UCSD-AML1 (cell line): Measurements from ENCODE around the gene MEGF11.
"Not testable (repeated sequence)": the region's sequence is repeated elsewhere in the genome, so short reads cannot be mapped to it uniquely, and the experiment has no call there.

Source experiments
- DNase-seq: peaks from one replicate; lab custom pipeline; 2025; ENCODE audit not compliant: unreplicated experiment; lab: John Stamatoyannopoulos, UW

MEGF11 gene

DNA sequence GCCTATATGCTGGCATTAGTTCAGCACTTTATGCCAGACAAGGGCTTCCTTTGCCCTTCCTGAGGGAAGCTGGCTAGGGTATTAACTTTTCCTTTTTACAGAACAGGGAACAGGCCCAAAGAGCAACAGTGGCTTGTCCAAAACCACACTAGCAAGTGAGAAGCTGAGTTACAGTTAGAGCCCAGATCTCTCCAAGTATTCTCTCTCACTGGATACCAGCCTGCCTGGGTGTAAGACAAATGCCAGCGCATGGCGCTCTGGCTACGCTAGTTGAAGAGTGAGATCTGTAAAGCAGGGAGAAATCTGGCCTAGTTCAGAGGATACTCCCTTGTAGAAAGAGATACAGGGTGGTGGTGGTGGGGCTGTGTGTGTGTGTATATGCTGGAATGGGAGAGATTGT lies 345.9 kb downstream of the MEGF11 start:
- no peak for DNase-seq

GRCh38 chr15:65906396-65906795 lies 347.2 kb downstream of the MEGF11 start:
- DNase-seq = no peak

GRCh38 chr15:65904301-65904700 lies 349.2 kb downstream of the MEGF11 start:
- DNase-seq = no peak

DNA sequence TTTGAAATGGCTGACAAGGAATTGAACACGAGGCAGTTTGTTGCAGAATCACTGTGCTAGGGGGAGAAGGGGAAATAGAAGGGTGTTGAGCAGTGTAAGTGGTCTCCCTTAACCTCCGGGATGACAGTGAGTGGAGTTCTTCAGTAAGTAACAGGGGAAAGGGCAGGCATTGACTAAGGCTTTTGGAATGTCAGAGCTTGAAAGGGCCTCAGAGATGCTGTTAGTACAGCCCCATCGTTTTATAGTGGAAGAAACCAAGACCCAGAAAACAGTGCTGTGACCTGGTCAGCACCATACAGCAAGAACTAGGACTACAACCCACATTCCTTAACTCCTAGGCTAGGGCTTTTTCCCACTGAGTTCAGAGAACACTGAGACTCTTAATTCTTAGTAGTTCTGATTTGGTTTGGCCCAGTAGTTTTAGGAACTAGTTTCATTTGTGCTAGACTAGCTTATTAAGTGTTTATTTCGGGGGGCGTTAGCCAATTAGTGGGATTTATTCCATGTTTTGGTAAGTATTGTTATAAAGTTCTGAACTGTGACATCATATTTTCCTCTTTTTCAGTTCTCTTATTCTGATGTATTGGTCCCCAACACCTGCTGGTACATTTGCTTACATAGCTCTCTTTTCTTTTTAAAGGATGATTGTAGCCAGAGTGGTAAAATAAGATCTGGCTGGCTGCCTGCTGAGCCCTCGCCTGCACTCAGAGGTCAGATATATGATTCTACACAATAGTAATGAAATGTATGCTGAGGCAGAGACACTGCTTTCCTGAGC lies 350.1 kb downstream of the MEGF11 start:
- DNase-seq = no peak

DNA sequence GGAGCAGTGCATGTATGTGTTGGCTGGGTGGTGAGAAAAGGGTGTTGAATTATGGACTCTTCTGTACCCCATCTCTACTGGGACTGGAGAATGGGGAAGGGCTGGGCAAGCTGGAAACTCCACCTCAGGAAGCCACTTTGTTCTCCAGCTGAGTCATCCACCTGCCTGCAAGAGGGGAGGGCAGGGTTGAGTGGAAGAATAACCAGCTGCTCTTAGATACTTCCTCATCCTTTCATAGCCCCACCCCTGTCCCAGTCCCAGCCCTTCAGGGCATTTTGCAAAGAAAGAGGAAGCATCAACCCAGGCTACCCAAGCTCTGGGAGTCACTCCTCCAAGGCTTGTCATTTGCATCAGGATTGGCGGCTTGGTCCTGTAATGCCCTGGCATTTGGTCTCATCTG lies 351.2 kb downstream of the MEGF11 start:
- peak; percentile 77 for DNase-seq

DNA sequence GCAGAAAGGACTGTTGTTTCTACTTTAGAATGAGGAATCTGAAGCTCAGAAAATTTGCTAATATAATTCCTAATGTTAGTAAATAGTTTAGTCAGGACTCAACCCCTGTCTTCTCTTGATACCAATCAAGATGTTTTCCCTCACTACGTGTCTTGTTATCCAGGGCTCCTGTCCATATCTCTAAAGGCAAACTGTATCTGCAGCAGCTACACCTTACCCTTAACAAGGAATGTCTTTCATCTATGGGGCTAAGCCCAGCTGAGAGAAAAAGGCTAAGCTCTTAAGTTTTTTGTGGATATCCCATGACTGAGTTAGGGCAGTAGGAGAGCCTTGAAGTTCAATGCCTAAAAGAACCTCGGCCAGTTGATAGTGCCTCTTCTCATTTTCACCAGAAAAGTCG lies 351.7 kb downstream of the MEGF11 start:
- DNase-seq = no peak

GRCh38 chr15:65901336-65901735 lies 352.2 kb downstream of the MEGF11 start:
- no peak for DNase-seq

DNA sequence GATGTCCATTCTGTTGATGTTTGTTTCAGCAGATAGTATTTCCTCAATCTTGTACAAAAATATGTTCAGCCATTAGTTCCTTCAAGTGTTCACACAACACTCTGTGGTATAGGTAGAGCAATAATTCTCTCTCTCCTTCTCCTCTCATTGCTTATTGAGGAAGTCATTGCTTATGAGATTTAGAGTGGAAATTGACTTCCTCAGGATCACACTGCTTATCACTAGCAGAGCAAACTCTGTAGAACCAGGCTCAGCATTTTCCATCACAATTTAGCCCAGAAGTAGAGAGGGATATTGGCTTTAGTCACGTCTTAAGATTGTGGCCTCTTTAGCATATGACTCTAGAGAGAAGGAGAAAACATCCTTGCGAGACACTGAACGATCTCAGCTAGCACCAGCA lies 353.1 kb downstream of the MEGF11 start:
- DNase-seq = no peak

DNA sequence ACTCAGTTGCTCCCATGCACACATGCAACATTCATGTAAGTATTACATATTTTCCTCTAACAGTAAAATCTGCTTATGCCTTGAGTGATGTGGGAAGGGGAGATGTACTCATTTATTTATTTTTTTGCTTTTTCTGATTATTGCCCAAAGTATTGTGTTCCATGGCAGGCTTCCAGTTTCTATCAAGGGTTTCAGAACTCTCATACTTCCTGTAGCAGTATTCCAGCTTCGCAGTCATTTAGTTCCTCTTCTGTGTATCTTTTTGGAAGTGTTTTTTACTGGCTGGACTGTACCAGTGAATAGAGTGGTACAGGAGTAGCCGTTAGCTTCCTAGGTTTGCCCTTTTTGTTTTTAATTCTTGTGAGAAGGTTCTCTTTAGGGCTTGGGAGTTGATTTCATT lies 357.3 kb downstream of the MEGF11 start:
- DNase-seq = no peak

DNA sequence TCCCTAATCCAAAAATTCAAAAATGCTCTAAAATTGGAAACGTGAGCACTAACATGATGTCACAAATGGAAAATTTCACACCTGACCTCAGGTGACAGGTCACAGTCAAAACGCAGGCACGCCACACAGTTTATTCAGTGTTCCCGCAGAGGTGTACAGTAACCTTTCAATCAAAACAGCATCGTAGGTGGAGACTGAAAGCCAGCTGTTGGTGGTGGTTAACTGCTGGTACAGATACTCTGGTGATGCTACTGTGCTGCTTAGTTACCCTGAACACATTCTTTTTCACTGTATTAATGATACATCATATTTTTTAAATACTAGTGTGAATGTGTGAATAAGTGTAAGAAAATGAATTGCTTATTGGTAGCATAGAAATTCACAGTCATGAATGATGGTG lies 360.5 kb downstream of the MEGF11 start:
- DNase-seq = no peak

- no peak for DNase-seq
These were observed 364.6 kb downstream of the MEGF11 start for GRCh38 chr15:65888981-65889380.

- DNase-seq = no peak
These were observed 366.0 kb downstream of the MEGF11 start for GRCh38 chr15:65887565-65887964.

DNA sequence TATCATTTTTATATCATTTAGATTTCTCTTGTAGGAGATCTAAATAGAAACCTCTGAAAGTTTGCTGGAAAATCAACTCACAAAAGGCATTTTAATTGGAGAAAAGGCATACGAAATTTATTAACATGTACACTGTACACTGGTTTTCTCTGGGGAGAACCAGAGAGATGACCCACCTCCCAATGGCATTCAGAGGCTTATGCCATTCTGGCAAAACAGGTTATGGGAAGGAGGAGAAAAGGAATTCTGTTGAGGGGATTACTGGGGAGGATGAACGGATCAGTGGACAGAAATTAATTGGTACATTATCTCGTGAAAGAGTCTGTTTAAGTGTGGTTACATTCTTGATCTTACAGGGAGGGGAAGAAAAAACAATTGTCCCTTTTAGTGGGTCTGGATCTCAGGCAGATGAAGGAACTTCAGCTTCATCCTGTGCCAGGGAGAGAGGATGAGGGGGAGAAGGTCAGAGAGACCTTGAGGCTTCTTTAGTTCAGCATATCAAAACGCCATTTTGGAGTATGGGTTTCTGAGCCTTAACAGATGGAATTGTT lies 367.8 kb downstream of the MEGF11 start:
- no peak for DNase-seq

DNA sequence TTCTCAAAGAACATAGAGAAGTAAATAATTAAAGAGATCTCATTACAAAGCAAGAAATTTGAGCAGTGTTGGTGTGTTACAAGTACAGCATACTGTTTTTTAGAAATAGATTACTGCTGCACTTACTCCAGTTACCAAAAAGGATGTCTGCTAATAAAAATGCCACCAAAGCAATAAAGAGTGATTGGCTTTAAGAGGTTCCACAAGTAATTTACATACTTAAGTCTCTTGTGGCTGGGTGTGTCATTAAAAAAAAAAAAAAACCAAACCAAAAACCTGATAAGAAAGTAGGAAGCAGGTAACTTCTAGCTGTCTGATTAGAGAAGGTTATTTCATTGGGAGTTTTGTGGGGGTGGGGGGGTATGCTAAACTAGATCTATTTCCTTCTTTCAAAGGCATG lies 369.0 kb downstream of the MEGF11 start:
- no peak for DNase-seq

DNA sequence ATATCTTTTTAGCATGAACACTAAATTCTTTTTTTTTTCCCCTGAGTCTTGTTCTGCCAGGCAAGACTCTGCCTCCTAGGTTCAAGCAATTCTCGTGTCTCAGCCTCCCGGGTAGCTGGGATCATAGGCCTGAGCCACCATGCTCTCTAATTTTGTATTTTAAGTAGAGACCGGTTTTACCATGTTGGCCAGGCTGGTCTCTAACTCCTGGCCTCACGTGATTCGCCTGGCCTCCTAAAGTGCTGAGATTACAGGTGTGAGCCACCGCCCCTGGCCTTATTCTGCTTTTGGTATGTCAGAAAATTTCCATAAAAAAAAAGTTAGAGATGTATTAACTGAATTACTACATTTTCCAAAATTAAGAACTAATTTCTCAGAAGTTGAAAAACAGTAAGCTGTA lies 370.0 kb downstream of the MEGF11 start:
- DNase-seq = no peak

- no peak for DNase-seq
These were observed 371.6 kb downstream of the MEGF11 start for GRCh38 chr15:65881766-65882434.

GRCh38 chr15:65877749-65878148 lies 375.8 kb downstream of the MEGF11 start:
- no peak for DNase-seq

DNA sequence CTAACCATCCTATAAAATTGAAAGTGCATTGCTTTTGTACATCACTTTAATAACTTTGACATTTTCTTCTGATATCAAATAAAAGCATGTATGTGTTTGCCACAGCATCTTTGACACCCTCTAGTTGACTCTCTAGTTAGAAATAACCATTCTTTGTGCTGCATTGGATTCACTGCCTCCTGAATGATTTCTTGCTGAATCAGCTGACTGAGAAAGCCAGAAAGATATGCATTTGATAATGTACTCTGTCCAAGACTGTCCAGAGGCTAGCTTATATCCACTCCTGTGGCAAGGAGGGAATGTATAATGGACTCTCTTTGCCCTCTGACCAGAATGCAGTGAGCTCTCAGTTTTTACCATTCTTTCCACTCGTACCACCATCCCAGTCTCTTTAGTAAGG lies 378.1 kb downstream of the MEGF11 start:
- DNase-seq = no peak

DNA sequence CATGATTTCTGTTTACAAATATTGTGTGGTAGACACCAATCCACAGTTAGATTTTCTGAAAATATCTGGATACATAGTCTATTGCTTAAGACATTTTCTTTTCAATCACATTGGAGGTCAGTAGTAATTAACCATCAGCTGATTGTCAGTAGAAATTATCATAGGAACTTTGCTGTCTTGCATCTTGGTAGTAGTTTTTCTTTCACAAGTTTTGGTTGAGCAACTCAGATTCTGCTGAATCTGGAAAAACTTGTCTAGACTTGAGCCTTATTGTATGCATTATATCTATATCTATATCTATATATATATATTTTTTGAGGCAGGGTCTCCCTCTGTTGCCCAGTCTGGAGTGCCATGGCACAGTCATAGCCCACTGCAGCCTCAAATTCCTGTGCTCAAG lies 380.3 kb downstream of the MEGF11 start:
- no peak for DNase-seq

DNA sequence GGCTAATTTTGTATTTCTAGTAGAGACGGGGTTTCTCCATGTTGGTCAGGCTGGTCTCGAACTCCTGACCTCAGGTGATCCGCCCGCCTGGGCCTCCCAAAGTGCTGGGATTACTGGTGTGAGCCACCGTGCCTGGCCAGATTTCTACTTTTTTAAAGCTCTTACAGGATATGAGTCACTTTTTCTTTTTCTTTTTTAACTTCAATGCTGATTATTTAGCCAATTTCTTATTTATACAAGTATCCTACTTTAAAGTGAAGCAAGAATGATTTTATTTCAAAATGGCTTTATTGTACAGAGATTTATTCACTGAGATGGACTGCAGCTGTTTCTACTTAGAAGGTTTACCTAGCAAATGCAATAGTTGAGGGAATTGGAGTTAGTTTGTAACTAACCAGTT lies 381.0 kb downstream of the MEGF11 start:
- not testable (repeated sequence) for DNase-seq

GRCh38 chr15:65871886-65872285 lies 381.7 kb downstream of the MEGF11 start:
- not testable (repeated sequence) for DNase-seq

DNA sequence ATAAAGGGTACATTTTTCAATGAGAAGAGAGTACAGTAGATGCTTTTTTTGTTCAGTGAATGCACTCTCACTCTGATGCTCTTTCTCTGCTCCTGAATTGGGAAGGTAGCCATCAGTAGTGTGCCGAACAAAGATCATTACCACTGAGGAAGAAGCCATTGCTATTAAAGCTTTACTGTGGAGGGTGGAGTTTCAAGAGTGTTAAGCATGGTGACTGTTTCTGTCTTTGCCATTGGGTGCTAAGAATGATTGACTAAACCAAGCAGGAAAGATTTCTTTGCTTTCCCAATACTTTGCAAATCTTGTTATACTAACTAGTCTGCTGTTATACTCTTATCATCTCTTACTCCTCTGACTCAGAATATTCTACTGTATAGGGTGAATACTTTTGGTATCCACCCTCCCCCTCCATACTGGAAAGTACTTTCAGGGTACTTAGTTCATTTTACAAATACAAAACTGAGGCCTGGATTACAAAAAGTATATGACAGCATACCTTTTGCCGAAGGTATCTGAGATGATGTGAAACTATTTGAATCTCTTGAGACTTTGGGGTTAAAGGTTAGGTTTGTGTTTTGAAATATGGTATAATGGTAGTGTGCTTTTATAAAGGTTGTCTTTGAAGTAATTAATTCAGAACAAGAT lies 382.5 kb downstream of the MEGF11 start:
- DNase-seq = no peak
